Neuronal stem cell (in vitro differentiated cells): ENCODE measurements around the gene PTEN.
A peak's percentile ranks its signal among the peaks of the same experiment; 100 is the strongest.

Source experiments
- DNase-seq: peaks from one replicate; pipeline ENCODE4 v3.0.0-alpha.2; 2013; ENCODE audit warnings: low spot score
- H2AFZ ChIP-seq: one replicate; pipeline ENCODE4 v1.6.1; 2013; ENCODE audit warnings: mild to moderate bottlenecking, low read length, inconsistent platforms
- H2AK5ac ChIP-seq: 2 replicates; pipeline ENCODE4 v1.6.1; 2013; ENCODE audit warnings: low read depth, mild to moderate bottlenecking, inconsistent platforms, low read length, moderate library complexity, mixed read lengths
- H2BK120ac ChIP-seq: 2 replicates; pipeline ENCODE4 v1.6.1; 2013; ENCODE audit warnings: low read depth, mild to moderate bottlenecking, inconsistent platforms, low read length, moderate library complexity, mixed read lengths
- H2BK12ac ChIP-seq: one replicate; pipeline ENCODE4 v1.6.1; 2013; ENCODE audit warnings: low read length, inconsistent platforms
- H2BK15ac ChIP-seq: 2 replicates; pipeline ENCODE4 v1.6.1; 2013; ENCODE audit warnings: mild to moderate bottlenecking, low read length, inconsistent platforms, mixed read lengths
- H2BK5ac ChIP-seq: one replicate; pipeline ENCODE4 v1.6.1; 2013; ENCODE audit warnings: inconsistent platforms, mild to moderate bottlenecking, low read length, moderate library complexity
- H3K14ac ChIP-seq: one replicate; pipeline ENCODE4 v1.6.1; 2013; ENCODE audit warnings: low read length, inconsistent platforms
- H3K18ac ChIP-seq: 2 replicates; pipeline ENCODE4 v1.6.1; 2013; ENCODE audit warnings: low read length, inconsistent platforms
- H3K23ac ChIP-seq: 2 replicates; pipeline ENCODE4 v1.6.1; 2013; ENCODE audit warnings: low read depth, mild to moderate bottlenecking, mixed read lengths, low read length, inconsistent platforms; ENCODE audit not compliant: poor library complexity
- H3K27ac ChIP-seq: replicated peaks from 3 replicates; pipeline ENCODE4 v1.5.1; 2013; ENCODE audit warnings: low read length, inconsistent platforms
- H3K27me3 ChIP-seq, 3 experiments: 2 replicates each; pipeline ENCODE4 v1.6.1; 2013; ENCODE audit warnings: low read length in 3 of 3, mild to moderate bottlenecking in 2 of 3, inconsistent platforms in 1 of 3, low read depth in 1 of 3, mixed read lengths in 1 of 3, moderate library complexity in 1 of 3; ENCODE audit not compliant: control insufficient read depth in 3 of 3, insufficient read depth in 3 of 3
- H3K36me3 ChIP-seq, 2 donors: replicated peaks in 1 of 2; 2 replicates each; pipeline ENCODE4 v1.6.1; 2013; ENCODE audit warnings: low read length in 2 of 2; ENCODE audit not compliant: control insufficient read depth in 2 of 2, insufficient read depth in 2 of 2
- H3K4ac ChIP-seq: 2 replicates; pipeline ENCODE4 v1.6.1; 2013; ENCODE audit warnings: inconsistent platforms, mild to moderate bottlenecking, low read length, moderate library complexity
- H3K4me1 ChIP-seq, 2 donors: 1 replicate in 1 of 2; 2 replicates in 1 of 2; pipeline ENCODE4 v1.6.1; 2013; ENCODE audit warnings: low read length in 2 of 2, low read depth in 1 of 2; ENCODE audit not compliant: control insufficient read depth in 2 of 2, insufficient read depth in 1 of 2
- H3K4me2 ChIP-seq: one replicate; pipeline ENCODE4 v1.6.1; 2013; ENCODE audit warnings: mild to moderate bottlenecking, low read length, inconsistent platforms; ENCODE audit not compliant: insufficient read depth, poor library complexity, severe bottlenecking
- H3K4me3 ChIP-seq, 2 donors: 2 replicates each; pipeline ENCODE4 v1.5.1; 2013; ENCODE audit warnings: low read length in 2 of 2, mild to moderate bottlenecking in 2 of 2, inconsistent platforms in 1 of 2, moderate library complexity in 1 of 2
- H3K79me1 ChIP-seq: one replicate; pipeline ENCODE4 v1.6.1; 2013; ENCODE audit warnings: low read depth, mild to moderate bottlenecking, inconsistent platforms, low read length, moderate library complexity
- H3K9ac ChIP-seq: one replicate; pipeline ENCODE4 v1.6.1; 2013; ENCODE audit warnings: mild to moderate bottlenecking, low read depth, low read length, inconsistent platforms; ENCODE audit not compliant: poor library complexity
- H3K9me3 ChIP-seq, 2 donors: replicated peaks in 1 of 2; 2 replicates each; pipeline versions ENCODE3 to v1.6.1; 2013; ENCODE audit warnings: low read length in 2 of 2, mild to moderate bottlenecking in 2 of 2, inconsistent platforms in 1 of 2, low read depth in 1 of 2, mixed read lengths in 1 of 2, moderate library complexity in 1 of 2; ENCODE audit not compliant: control insufficient read depth in 2 of 2, insufficient read depth in 1 of 2
- H4K8ac ChIP-seq: one replicate; pipeline ENCODE4 v1.6.1; 2013; ENCODE audit warnings: low read depth, mild to moderate bottlenecking, inconsistent platforms, low read length, moderate library complexity
- H4K91ac ChIP-seq: one replicate; pipeline ENCODE4 v1.6.1; 2013; ENCODE audit warnings: low read length, low read depth, mild to moderate bottlenecking, inconsistent platforms; ENCODE audit not compliant: poor library complexity
- WGBS, 2 donors: extraction: QIAGEN DNeasy Blood & Tissue Kit; methylation state at CpG; one replicate each; pipeline ENCODE4 v1.1.7; 2013; ENCODE audit warnings: missing lambda C conversion rate in 2 of 2, mixed read lengths in 1 of 2; ENCODE audit not compliant: insufficient read length in 2 of 2, insufficient replicate concordance in 1 of 2; ENCODE audit errors: extremely low coverage in 2 of 2; 5-methylcytosine and 5-hydroxymethylcytosine counted together

PTEN gene

DNA sequence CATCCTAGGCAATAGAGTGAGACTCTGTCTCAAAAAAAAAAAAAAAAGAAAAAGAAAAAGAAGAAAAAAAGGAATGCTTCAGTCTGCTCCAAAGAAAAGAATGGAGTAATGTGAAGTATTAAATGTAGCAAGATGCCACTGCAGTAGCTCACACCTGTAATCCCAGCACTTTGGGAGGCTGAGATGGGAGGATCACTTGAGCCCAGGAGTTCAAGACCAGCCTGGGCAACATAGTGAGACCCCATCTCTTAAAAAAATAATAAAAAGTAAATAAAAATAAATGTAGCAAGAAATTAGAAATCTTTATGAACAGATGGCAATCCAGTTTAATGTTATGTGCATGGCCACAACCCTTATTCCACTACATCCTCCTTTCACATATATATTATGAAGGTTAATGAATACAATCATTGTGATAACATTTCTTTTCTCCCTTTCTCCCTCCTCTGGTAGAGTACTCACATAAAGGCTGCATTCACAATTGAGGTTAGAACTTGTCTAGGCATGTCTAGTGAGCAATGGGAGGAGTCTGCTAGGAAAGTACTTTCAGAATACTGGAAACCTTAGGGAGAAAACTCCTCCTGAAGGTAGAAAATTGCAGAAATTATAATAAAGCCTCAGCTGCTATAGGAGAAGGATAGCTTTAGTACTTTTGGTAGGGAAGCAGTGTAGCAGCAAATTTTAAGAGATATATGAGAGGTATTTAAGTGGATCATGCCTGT lies 20.5 kb upstream of the PTEN start:
- Histone ChIP-seq H4K91ac (no peak overlapping the region), H3K9ac (no peak overlapping the region), H2BK15ac (no peak overlapping the region), H2BK12ac (no peak overlapping the region), H3K4ac (no peak overlapping the region), H3K23ac (no peak overlapping the region), H3K4me3 (no peak overlapping the region), H3K4me2 (no peak overlapping the region), H2AK5ac (no peak overlapping the region), H3K79me1 (no peaks in the 10 kb centered on the region), H3K27me3 (no peaks in the 10 kb centered on the region), H3K18ac (no peak overlapping the region), H4K8ac (no peak overlapping the region), H3K9me3 (no peaks in the 10 kb centered on the region), H3K36me3 (no peaks in the 10 kb centered on the region), H2AFZ (peak overlapping the region; percentile 56), H3K14ac (no peak overlapping the region), H3K4me1 (peaks cover 0 to 4% of the 10 kb centered on the region in 2 donors), H2BK5ac (no peak overlapping the region), H2BK120ac (no peak overlapping the region), H3K27ac (no peak overlapping the region)
- no peak for DNase-seq

GRCh38 chr10:87843714-87844113 lies 19.7 kb upstream of the PTEN start:
- Histone ChIP-seq H2BK15ac (no peak overlapping the region), H3K14ac (no peak overlapping the region), H3K18ac (peak overlapping the region; percentile 72), H4K91ac (no peak overlapping the region), H2AK5ac (peak overlapping the region; percentile 11), H2BK5ac (peak overlapping the region; percentile 76), H3K4me2 (no peak overlapping the region), H3K4me3 (no peak overlapping the region), H2AFZ (no peak overlapping the region), H3K4me1 (peaks cover 0 to 4% of the 10 kb centered on the region in 2 donors), H4K8ac (no peak overlapping the region), H3K23ac (no peak overlapping the region), H3K27ac (no peak overlapping the region), H3K36me3 (no peaks in the 10 kb centered on the region), H3K4ac (no peak overlapping the region), H2BK120ac (no peak overlapping the region), H3K27me3 (no peaks in the 10 kb centered on the region), H2BK12ac (no peak overlapping the region), H3K79me1 (no peaks in the 10 kb centered on the region), H3K9ac (no peak overlapping the region), H3K9me3 (no peaks in the 10 kb centered on the region)
- WGBS, 2 donors, result no CpG with 5 or more reads among the region's 4 CpGs
- DNase-seq, result no peak

DNA sequence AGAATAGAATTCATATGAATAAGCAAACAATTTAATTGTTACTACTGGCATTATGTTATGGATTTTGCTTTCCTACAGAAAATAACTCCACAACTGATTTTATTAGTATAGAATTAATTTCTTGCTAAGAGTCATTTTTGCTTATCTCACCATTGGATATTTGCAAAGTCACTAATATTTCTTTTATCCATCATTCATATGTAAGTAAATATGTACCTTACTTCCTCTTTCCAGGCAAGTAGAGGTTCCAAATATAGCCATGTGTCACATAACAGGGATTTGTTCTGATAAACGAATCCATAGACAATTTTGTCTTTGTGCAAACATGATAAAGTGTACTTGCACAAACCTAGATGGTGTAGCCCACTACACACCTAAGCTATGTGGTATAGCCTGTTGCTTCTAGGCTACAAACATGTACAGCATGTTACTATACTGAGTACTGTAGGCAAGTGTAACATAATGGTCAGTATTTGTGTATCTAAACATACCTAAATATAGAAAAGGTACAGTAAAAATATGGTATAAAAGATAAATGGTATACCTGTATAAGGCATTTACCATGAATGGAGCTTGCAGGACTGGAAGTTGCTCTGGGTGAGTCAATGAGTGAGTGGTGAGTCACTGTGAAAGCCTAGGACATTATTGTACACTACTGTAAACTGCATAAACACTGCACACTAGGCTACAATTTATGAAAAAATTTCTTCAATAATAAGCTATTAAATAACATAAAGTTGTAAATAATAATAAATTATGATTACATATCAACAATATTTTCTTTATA lies 18.4 kb upstream of the PTEN start:
- Histone ChIP-seq H2BK15ac (no peak overlapping the region), H3K23ac (no peak overlapping the region), H3K4me2 (no peak overlapping the region), H4K8ac (no peak overlapping the region), H3K36me3 (no peaks in the 10 kb centered on the region), H3K9ac (no peak overlapping the region), H2AK5ac (no peak overlapping the region), H3K14ac (no peak overlapping the region), H3K18ac (no peak overlapping the region), H4K91ac (no peak overlapping the region), H3K4me1 (peaks cover under 1 to 4% of the 10 kb centered on the region in 2 donors), H3K4me3 (no peak overlapping the region), H2BK12ac (no peak overlapping the region), H3K9me3 (no peaks in the 10 kb centered on the region), H2BK5ac (no peak overlapping the region), H3K27ac (no peak overlapping the region), H2AFZ (no peak overlapping the region), H3K79me1 (no peaks in the 10 kb centered on the region), H3K4ac (no peak overlapping the region), H3K27me3 (no peaks in the 10 kb centered on the region), H2BK120ac (no peak overlapping the region)
- no CpG with 5 or more reads among the region's 1 CpG for WGBS, 2 donors
- DNase-seq, result no peak

DNA sequence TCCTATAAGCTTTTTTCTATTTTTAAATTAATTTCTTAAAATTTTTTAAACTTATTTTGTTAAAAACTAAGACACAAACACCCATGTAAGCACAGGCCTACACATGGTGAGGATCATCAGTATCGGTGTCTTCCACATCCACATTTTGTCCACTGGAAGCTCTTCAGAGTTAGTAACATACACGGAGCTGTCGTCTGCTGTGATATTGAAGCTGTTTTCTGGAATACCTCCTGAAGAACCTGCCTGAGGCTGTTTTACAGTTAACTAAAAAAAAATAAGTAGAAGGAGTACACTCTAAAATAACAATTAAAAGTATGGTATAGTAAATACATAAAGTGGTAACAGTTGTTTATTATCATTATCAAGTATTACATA lies 17.8 kb upstream of the PTEN start:
- Histone ChIP-seq H3K23ac (no peak overlapping the region), H2AK5ac (no peak overlapping the region), H3K27me3 (no peaks in the 10 kb centered on the region), H2BK5ac (no peak overlapping the region), H2BK15ac (no peak overlapping the region), H3K36me3 (no peaks in the 10 kb centered on the region), H3K18ac (no peak overlapping the region), H3K14ac (no peak overlapping the region), H2BK12ac (no peak overlapping the region), H3K27ac (no peak overlapping the region), H2AFZ (no peak overlapping the region), H3K9ac (no peak overlapping the region), H4K91ac (no peak overlapping the region), H3K79me1 (no peaks in the 10 kb centered on the region), H4K8ac (no peak overlapping the region), H3K4me3 (no peak overlapping the region), H3K4me1 (peaks cover 2 to 4% of the 10 kb centered on the region in 2 donors), H3K4me2 (no peak overlapping the region), H3K9me3 (no peaks in the 10 kb centered on the region), H2BK120ac (no peak overlapping the region), H3K4ac (no peak overlapping the region)
- DNase-seq, result no peak
- WGBS, 2 donors, result no CpG with 5 or more reads among the region's 3 CpGs
